Stimulated activated naive B cell treated with anti-CD40 and anti-IgM and Interleukin-4, amounts not matched to agents 10 μg/mL and 1 μg/mL and 100 μg/mL, for 72 hours (primary cell): Measurements from ENCODE around the gene LAIR2.

Source experiments
- ATAC-seq, 2 donors: fragments of 150-1000 bp; cut with Tn5 transposase; replicated peaks; 2 replicates each; pipeline ENCODE4 v1.10.0; 2021; ENCODE audit warnings: moderate library complexity in 1 of 2
- DNase-seq: peaks from one replicate; pipeline ENCODE4 v3.0.0; 2021
- H3K27ac Mint-ChIP-seq: one replicate; pipeline ENCODE4 v1.8.0; 2022; ENCODE audit warnings: mild to moderate bottlenecking, mixed read lengths
- H3K27me3 Mint-ChIP-seq, 2 donors: one replicate each; pipeline ENCODE4 v1.8.0; 2022; ENCODE audit warnings: mixed read lengths in 2 of 2
- H3K36me3 Mint-ChIP-seq, 2 donors: one replicate each; pipeline ENCODE4 v1.8.0; 2022; ENCODE audit warnings: mixed read lengths in 2 of 2, mild to moderate bottlenecking in 1 of 2
- H3K4me1 Mint-ChIP-seq, 2 donors: one replicate each; pipeline ENCODE4 v1.8.0; 2022; ENCODE audit warnings: mixed read lengths in 2 of 2, mild to moderate bottlenecking in 1 of 2
- H3K4me3 Mint-ChIP-seq, 2 donors: one replicate each; pipeline ENCODE4 v1.8.0; 2022; ENCODE audit warnings: mild to moderate bottlenecking in 2 of 2, mixed read lengths in 2 of 2, moderate library complexity in 1 of 2
- H3K9me3 Mint-ChIP-seq, 2 donors: one replicate each; pipeline ENCODE4 v1.8.0; 2022; ENCODE audit warnings: mixed read lengths in 2 of 2, mild to moderate bottlenecking in 1 of 2

Gene LAIR2

GRCh38 chr19:54551293-54551692, 48.7 kb downstream of the LAIR2 start:
- no peak for DNase-seq
- ATAC-seq: peak; percentile 58 to 60
- H3K27ac Mint-ChIP-seq: no peak overlapping the region
- no peaks in the 10 kb centered on the region for H3K36me3 Mint-ChIP-seq
- peaks cover 0 to 1% of the 10 kb centered on the region in 2 donors for H3K9me3 Mint-ChIP-seq
- peaks cover 11% of the 10 kb centered on the region in 2 donors for H3K27me3 Mint-ChIP-seq
- no peak overlapping the region for H3K4me3 Mint-ChIP-seq
- H3K4me1 Mint-ChIP-seq: peaks cover 10 to 17% of the 10 kb centered on the region in 2 donors

GRCh38 chr19:54551950-54552912, 49.6 kb downstream of the LAIR2 start:
- Mint-ChIP-seq H3K9me3 (peaks cover 0 to 1% of the 10 kb centered on the region in 2 donors), H3K4me1 (peaks cover 10 to 17% of the 10 kb centered on the region in 2 donors), H3K27ac (no peak overlapping the region), H3K36me3 (no peaks in the 10 kb centered on the region), H3K27me3 (peaks cover 8 to 11% of the 10 kb centered on the region in 2 donors), H3K4me3 (peak overlapping the region in 1 of 2 donors; percentile 1)
- ATAC-seq (peak; percentile 65 to 71), DNase-seq (no peak)

- Mint-ChIP-seq H3K4me3 (no peak overlapping the region), H3K36me3 (no peaks in the 10 kb centered on the region), H3K4me1 (peaks cover 10 to 17% of the 10 kb centered on the region in 2 donors), H3K27me3 (peaks cover 8 to 11% of the 10 kb centered on the region in 2 donors), H3K9me3 (peaks cover 0 to 1% of the 10 kb centered on the region in 2 donors), H3K27ac (no peak overlapping the region)
- ATAC-seq: no peak
- no peak for DNase-seq
Observed at GRCh38 chr19:54552913-54553310, 50.3 kb downstream of the LAIR2 start.

GRCh38 chr19:54554006-54554405, 51.4 kb downstream of the LAIR2 start:
- peaks cover 10 to 17% of the 10 kb centered on the region in 2 donors for H3K4me1 Mint-ChIP-seq
- ATAC-seq (no peak), DNase-seq (no peak)
- peaks cover 8 to 18% of the 10 kb centered on the region in 2 donors for H3K27me3 Mint-ChIP-seq
- H3K9me3 Mint-ChIP-seq: peaks cover 0 to 1% of the 10 kb centered on the region in 2 donors
- no peak overlapping the region for H3K27ac Mint-ChIP-seq
- no peak overlapping the region for H3K4me3 Mint-ChIP-seq
- H3K36me3 Mint-ChIP-seq: no peaks in the 10 kb centered on the region

GRCh38 chr19:54554896-54555295, 52.3 kb downstream of the LAIR2 start:
- no peak for ATAC-seq
- Mint-ChIP-seq H3K36me3 (no peaks in the 10 kb centered on the region), H3K4me3 (no peak overlapping the region), H3K27me3 (peaks cover 8 to 21% of the 10 kb centered on the region in 2 donors), H3K27ac (no peak overlapping the region), H3K9me3 (peaks cover 0 to 1% of the 10 kb centered on the region in 2 donors), H3K4me1 (peaks cover 10 to 17% of the 10 kb centered on the region in 2 donors)
- no peak for DNase-seq

GRCh38 chr19:54556194-54556593, 53.6 kb downstream of the LAIR2 start:
- Mint-ChIP-seq H3K9me3 (peaks cover 0 to 1% of the 10 kb centered on the region in 2 donors), H3K4me3 (no peak overlapping the region), H3K27ac (no peak overlapping the region), H3K27me3 (peaks cover 8 to 21% of the 10 kb centered on the region in 2 donors), H3K36me3 (no peaks in the 10 kb centered on the region), H3K4me1 (peaks cover 10 to 13% of the 10 kb centered on the region in 2 donors)
- ATAC-seq (no peak), DNase-seq (no peak)

- Mint-ChIP-seq H3K4me3 (no peak overlapping the region), H3K27me3 (peaks cover 0 to 24% of the 10 kb centered on the region in 2 donors), H3K9me3 (no peaks in the 10 kb centered on the region), H3K27ac (no peak overlapping the region), H3K36me3 (no peaks in the 10 kb centered on the region), H3K4me1 (no peaks in the 10 kb centered on the region)
- DNase-seq: no peak
- no peak for ATAC-seq
Observed at GRCh38 chr19:54558339-54558738, 55.7 kb downstream of the LAIR2 start.
